Measurements from ENCODE around the gene GORASP1. TPM values are rescaled to one million over a fixed set of nuclear protein-coding genes. Genes with fewer than 3 reads are reported as not detected.

The GORASP1 gene
- polyA plus RNA-seq, 4 donors: 30.5 to 60.0 (median 42.4) TPM

GRCh38 chr3:39132096-39133092 is 25.0 kb upstream of the GORASP1 start:
- Histone ChIP-seq H3K27me3 (ENCODE audit: control insufficient read depth in 3 of 3, insufficient read depth in 3 of 3, low read length in 3 of 3) (no peaks in the 10 kb centered on the region), H3K4me1 (ENCODE audit: control insufficient read depth in 3 of 3, insufficient read depth in 2 of 3, low read depth in 1 of 3, low read length in 2 of 3) (peaks cover 0 to 10% (median 0%) of the 10 kb centered on the region in 3 donors), H3K4me3 (ENCODE audit: low read depth in 1 of 3, low read length in 3 of 3) (no peak overlapping the region), H3K36me3 (ENCODE audit: control insufficient read depth in 3 of 3, insufficient read depth in 2 of 3, low read depth in 1 of 3, low read length in 3 of 3) (peaks cover 0 to 19% (median 0%) of the 10 kb centered on the region in 3 donors), H3K27ac (ENCODE audit: low read depth in 1 of 3, low read length in 2 of 3) (no peak overlapping the region), H3K9me3 (ENCODE audit: control insufficient read depth in 2 of 2, insufficient read depth in 1 of 2, low read depth in 1 of 2, low read length in 1 of 2) (no peaks in the 10 kb centered on the region)
- DNase-seq (no peak), FAIRE-seq (no peak)
- 78 to 82% (median 81%) methylated on average over 11 of the region's 11 CpGs for WGBS, 3 donors

DNA sequence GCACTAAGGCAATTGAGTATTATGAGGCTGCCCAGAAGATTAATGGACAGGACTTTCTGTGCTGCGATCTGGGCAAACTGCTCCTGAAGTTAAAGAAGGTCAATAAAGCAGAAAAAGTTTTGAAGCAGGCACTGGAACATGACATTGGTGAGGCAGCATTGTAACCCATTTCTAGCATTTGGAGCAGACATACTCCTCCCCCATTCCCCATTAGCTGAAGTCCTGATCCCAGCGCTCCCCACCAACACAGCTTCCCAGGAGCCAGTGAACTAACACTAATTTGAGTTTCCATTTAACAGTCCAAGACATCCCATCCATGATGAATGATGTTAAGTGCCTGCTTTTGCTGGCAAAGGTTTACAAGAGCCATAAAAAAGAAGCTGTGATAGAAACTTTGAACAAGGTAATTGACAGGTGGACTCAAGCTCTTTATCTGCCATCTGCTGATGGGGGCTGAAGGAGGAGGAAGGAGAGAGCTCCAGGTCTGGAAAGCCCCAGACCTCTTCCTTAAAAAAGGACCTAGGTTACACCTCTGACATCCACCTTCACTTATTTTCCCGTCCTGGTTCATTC is 23.4 kb upstream of the GORASP1 start:
- Histone ChIP-seq H3K36me3 (ENCODE audit: control insufficient read depth in 3 of 3, insufficient read depth in 2 of 3, low read depth in 1 of 3, low read length in 3 of 3) (peaks cover 0 to 9% (median 0%) of the 10 kb centered on the region in 3 donors), H3K9me3 (ENCODE audit: control insufficient read depth in 2 of 2, insufficient read depth in 1 of 2, low read depth in 1 of 2, low read length in 1 of 2) (no peaks in the 10 kb centered on the region), H3K4me3 (ENCODE audit: low read depth in 1 of 3, low read length in 3 of 3) (no peak overlapping the region), H3K27me3 (ENCODE audit: control insufficient read depth in 3 of 3, insufficient read depth in 3 of 3, low read length in 3 of 3) (no peaks in the 10 kb centered on the region), H3K4me1 (ENCODE audit: control insufficient read depth in 3 of 3, insufficient read depth in 2 of 3, low read depth in 1 of 3, low read length in 2 of 3) (peaks cover 0 to 17% (median 0%) of the 10 kb centered on the region in 3 donors), H3K27ac (ENCODE audit: low read depth in 1 of 3, low read length in 2 of 3) (no peak overlapping the region)
- WGBS, 3 donors: 30 to 65% (median 38%) methylated on average over 3 of the region's 3 CpGs
- DNase-seq: peak in 1 of 2 donors; percentile 38
- FAIRE-seq: no peak

GRCh38 chr3:39130026-39130425 is 22.6 kb upstream of the GORASP1 start:
- no peak for DNase-seq
- FAIRE-seq: no peak
- Histone ChIP-seq H3K4me1 (ENCODE audit: control insufficient read depth in 3 of 3, insufficient read depth in 2 of 3, low read depth in 1 of 3, low read length in 2 of 3) (peaks cover 0 to 20% (median 0%) of the 10 kb centered on the region in 3 donors), H3K27me3 (ENCODE audit: control insufficient read depth in 3 of 3, insufficient read depth in 3 of 3, low read length in 3 of 3) (no peaks in the 10 kb centered on the region), H3K27ac (ENCODE audit: low read depth in 1 of 3, low read length in 2 of 3) (no peak overlapping the region), H3K36me3 (ENCODE audit: control insufficient read depth in 3 of 3, insufficient read depth in 2 of 3, low read depth in 1 of 3, low read length in 3 of 3) (peaks cover 0 to 6% (median 0%) of the 10 kb centered on the region in 3 donors), H3K4me3 (ENCODE audit: low read depth in 1 of 3, low read length in 3 of 3) (no peak overlapping the region), H3K9me3 (ENCODE audit: control insufficient read depth in 2 of 2, insufficient read depth in 1 of 2, low read depth in 1 of 2, low read length in 1 of 2) (no peaks in the 10 kb centered on the region)
- WGBS, 3 donors: 90 to 98% (median 95%) methylated on average over 5 to 6 of the region's 6 CpGs

DNA sequence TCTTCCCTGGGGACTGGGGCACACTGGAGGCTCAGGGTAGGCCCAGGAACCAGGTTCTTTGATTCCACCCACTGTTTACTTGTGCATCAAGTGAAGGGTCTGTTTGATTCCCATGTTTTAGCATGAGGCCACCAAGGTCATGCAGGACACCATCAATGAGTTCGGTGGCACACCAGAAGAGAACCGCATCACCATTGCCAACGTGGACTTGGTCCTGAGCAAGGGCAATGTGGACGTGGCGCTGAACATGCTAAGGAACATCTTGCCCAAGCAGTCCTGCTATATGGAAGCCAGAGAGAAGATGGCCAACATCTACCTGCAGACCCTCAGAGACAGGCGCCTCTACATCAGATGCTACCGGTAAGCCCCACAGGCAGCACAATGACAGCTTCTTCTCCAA is 21.5 kb upstream of the GORASP1 start:
- FAIRE-seq: no peak
- H3K9me3 ChIP-seq (ENCODE audit: control insufficient read depth in 2 of 2, insufficient read depth in 1 of 2, low read depth in 1 of 2, low read length in 1 of 2): no peaks in the 10 kb centered on the region
- 95 to 97% (median 97%) methylated on average over 7 of the region's 7 CpGs for WGBS, 3 donors
- DNase-seq: no peak
- H3K36me3 ChIP-seq (ENCODE audit: control insufficient read depth in 3 of 3, insufficient read depth in 2 of 3, low read depth in 1 of 3, low read length in 3 of 3): peaks cover 0 to 6% (median 0%) of the 10 kb centered on the region in 3 donors
- H3K27ac ChIP-seq (ENCODE audit: low read depth in 1 of 3, low read length in 2 of 3): no peak overlapping the region
- H3K4me1 ChIP-seq (ENCODE audit: control insufficient read depth in 3 of 3, insufficient read depth in 2 of 3, low read depth in 1 of 3, low read length in 2 of 3): peaks cover 0 to 20% (median 0%) of the 10 kb centered on the region in 3 donors
- no peak overlapping the region for H3K4me3 ChIP-seq (ENCODE audit: low read depth in 1 of 3, low read length in 3 of 3)
- no peaks in the 10 kb centered on the region for H3K27me3 ChIP-seq (ENCODE audit: control insufficient read depth in 3 of 3, insufficient read depth in 3 of 3, low read length in 3 of 3)

- FAIRE-seq (no peak), DNase-seq (no peak)
- peaks cover 0 to 20% (median 0%) of the 10 kb centered on the region in 3 donors for H3K4me1 ChIP-seq (ENCODE audit: control insufficient read depth in 3 of 3, insufficient read depth in 2 of 3, low read depth in 1 of 3, low read length in 2 of 3)
- no peaks in the 10 kb centered on the region for H3K27me3 ChIP-seq (ENCODE audit: control insufficient read depth in 3 of 3, insufficient read depth in 3 of 3, low read length in 3 of 3)
- H3K36me3 ChIP-seq (ENCODE audit: control insufficient read depth in 3 of 3, insufficient read depth in 2 of 3, low read depth in 1 of 3, low read length in 3 of 3): peaks cover 0 to 3% (median 0%) of the 10 kb centered on the region in 3 donors
- WGBS, 3 donors: 40 to 59% (median 50%) methylated on average over 1 of the region's 1 CpG
- no peaks in the 10 kb centered on the region for H3K9me3 ChIP-seq (ENCODE audit: control insufficient read depth in 2 of 2, insufficient read depth in 1 of 2, low read depth in 1 of 2, low read length in 1 of 2)
- H3K4me3 ChIP-seq (ENCODE audit: low read depth in 1 of 3, low read length in 3 of 3): no peak overlapping the region
- no peak overlapping the region for H3K27ac ChIP-seq (ENCODE audit: low read depth in 1 of 3, low read length in 2 of 3)
These were observed 20.5 kb upstream of the GORASP1 start for GRCh38 chr3:39127908-39128304.

DNA sequence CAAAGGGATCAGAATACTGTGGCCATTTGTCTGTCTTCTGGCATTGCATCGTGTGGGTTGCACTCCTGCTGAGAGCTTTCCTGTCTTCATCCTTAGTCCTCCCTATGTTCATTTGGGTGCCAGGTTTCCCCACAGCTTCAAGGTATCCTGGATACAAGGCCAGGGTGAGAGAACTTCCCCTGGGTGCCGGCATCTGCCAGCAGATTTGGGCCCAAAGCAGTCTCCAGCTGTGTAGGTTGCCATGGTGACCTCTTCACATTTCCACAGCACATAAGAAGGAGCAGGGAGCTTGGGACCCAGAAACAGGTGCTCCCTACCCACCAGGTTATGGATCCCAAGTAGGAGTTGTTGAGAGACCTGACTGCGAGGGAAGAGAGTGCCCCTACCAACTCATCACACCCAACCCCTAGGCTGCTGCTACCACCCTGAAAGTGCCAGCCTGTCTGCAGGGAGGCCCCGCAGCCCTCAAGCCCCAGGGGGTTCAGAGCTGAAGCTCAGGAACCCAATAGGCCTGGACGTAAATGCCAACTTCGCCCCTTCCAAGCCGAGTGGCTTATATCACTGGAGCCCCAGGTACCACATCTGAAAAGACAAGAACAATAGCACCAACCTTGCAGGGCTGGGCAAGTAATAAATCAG is 20.0 kb upstream of the GORASP1 start:
- Histone ChIP-seq H3K9me3 (ENCODE audit: control insufficient read depth in 2 of 2, insufficient read depth in 1 of 2, low read depth in 1 of 2, low read length in 1 of 2) (no peaks in the 10 kb centered on the region), H3K4me1 (ENCODE audit: control insufficient read depth in 3 of 3, insufficient read depth in 2 of 3, low read depth in 1 of 3, low read length in 2 of 3) (peaks cover 0 to 20% (median 0%) of the 10 kb centered on the region in 3 donors), H3K27ac (ENCODE audit: low read depth in 1 of 3, low read length in 2 of 3) (no peak overlapping the region), H3K36me3 (ENCODE audit: control insufficient read depth in 3 of 3, insufficient read depth in 2 of 3, low read depth in 1 of 3, low read length in 3 of 3) (peaks cover 0 to 3% (median 0%) of the 10 kb centered on the region in 3 donors), H3K27me3 (ENCODE audit: control insufficient read depth in 3 of 3, insufficient read depth in 3 of 3, low read length in 3 of 3) (no peaks in the 10 kb centered on the region), H3K4me3 (ENCODE audit: low read depth in 1 of 3, low read length in 3 of 3) (no peak overlapping the region)
- WGBS, 3 donors: 84 to 97% (median 90%) methylated on average over 7 of the region's 7 CpGs
- no peak for DNase-seq
- no peak for FAIRE-seq

GRCh38 chr3:39126532-39127071 is 19.2 kb upstream of the GORASP1 start:
- peaks cover 0 to 20% (median 0%) of the 10 kb centered on the region in 3 donors for H3K4me1 ChIP-seq (ENCODE audit: control insufficient read depth in 3 of 3, insufficient read depth in 2 of 3, low read depth in 1 of 3, low read length in 2 of 3)
- FAIRE-seq (no peak), DNase-seq (peak; percentile 47 to 58)
- no peak overlapping the region for H3K4me3 ChIP-seq (ENCODE audit: low read depth in 1 of 3, low read length in 3 of 3)
- H3K36me3 ChIP-seq (ENCODE audit: control insufficient read depth in 3 of 3, insufficient read depth in 2 of 3, low read depth in 1 of 3, low read length in 3 of 3): peaks cover 0 to 3% (median 0%) of the 10 kb centered on the region in 3 donors
- H3K27ac ChIP-seq (ENCODE audit: low read depth in 1 of 3, low read length in 2 of 3): no peak overlapping the region
- no peaks in the 10 kb centered on the region for H3K9me3 ChIP-seq (ENCODE audit: control insufficient read depth in 2 of 2, insufficient read depth in 1 of 2, low read depth in 1 of 2, low read length in 1 of 2)
- 60 to 62% (median 61%) methylated on average over 6 of the region's 6 CpGs for WGBS, 3 donors
- H3K27me3 ChIP-seq (ENCODE audit: control insufficient read depth in 3 of 3, insufficient read depth in 3 of 3, low read length in 3 of 3): no peaks in the 10 kb centered on the region

All from small intestine (tissue), 7 donors.